Measurements from ENCODE around the gene AREL1.
"Not testable (repeated sequence)": the region's sequence is repeated elsewhere in the genome, so short reads cannot be mapped to it uniquely, and the experiment has no call there.

The AREL1 gene

GRCh38 chr14:74712499-74713394 lies at the start of gene AREL1, which contains the start of gene FCF1:
TSS of gene AREL1 (minus strand) at chr14:74713080. CDS start at chr14:74685615, 27,465 bp downstream.
TSS of gene FCF1 (plus strand) at chr14:74713144. CDS start at chr14:74713198, 54 bp downstream.
- DNase-seq (ENCODE audit: low read depth, low spot score): peak; percentile 87
- peak within 1 kb of the TSS; percentile 95 for H3K4me3 ChIP-seq (ENCODE audit: low read depth, low read length)
- in situ Hi-C loops (cut with HindIII; ENCODE audit: low sequenced_read_pairs): no loop called here
- TF ChIP-seq CTCF (IDR thresholded peaks at IDR 0.05; ENCODE audit: low read depth, low read length): no peak

- in situ Hi-C loops (cut with HindIII; ENCODE audit: low sequenced_read_pairs); DNase-seq (ENCODE audit: low read depth, low spot score); H3K4me3 ChIP-seq (ENCODE audit: low read depth, low read length): not testable (repeated sequence)
These were observed 45.6 kb upstream of the AREL1 start for GRCh38 chr14:74758505-74758904.

- H3K4me3 ChIP-seq (ENCODE audit: low read depth, low read length): no peak overlapping the region
- no peak for TF ChIP-seq CTCF (IDR thresholded peaks at IDR 0.05; ENCODE audit: low read depth, low read length)
- in situ Hi-C loops (cut with HindIII; ENCODE audit: low sequenced_read_pairs): no loop called here
- DNase-seq (ENCODE audit: low read depth, low spot score): no peak
These were observed 43.4 kb upstream of the AREL1 start for GRCh38 chr14:74756326-74756725.

GRCh38 chr14:74754899-74755298 lies 42.0 kb upstream of the AREL1 start:
- in situ Hi-C loops (cut with HindIII; ENCODE audit: low sequenced_read_pairs): no loop called here
- H3K4me3 ChIP-seq (ENCODE audit: low read depth, low read length): no peak overlapping the region
- DNase-seq (ENCODE audit: low read depth, low spot score): no peak
- TF ChIP-seq CTCF (IDR thresholded peaks at IDR 0.05; ENCODE audit: low read depth, low read length): no peak

- TF ChIP-seq CTCF (IDR thresholded peaks at IDR 0.05; ENCODE audit: low read depth, low read length): no peak
- in situ Hi-C loops (cut with HindIII; ENCODE audit: low sequenced_read_pairs): no loop called here
- H3K4me3 ChIP-seq (ENCODE audit: low read depth, low read length): no peak overlapping the region
- no peak for DNase-seq (ENCODE audit: low read depth, low spot score)
These were observed 41.3 kb upstream of the AREL1 start for GRCh38 chr14:74754157-74754556.

- in situ Hi-C loops (cut with HindIII; ENCODE audit: low sequenced_read_pairs): no loop called here
- TF ChIP-seq CTCF (IDR thresholded peaks at IDR 0.05; ENCODE audit: low read depth, low read length): no peak
These were observed 34.4 kb upstream of the AREL1 start for GRCh38 chr14:74747237-74747636.

GRCh38 chr14:74739293-74740030 lies 26.6 kb upstream of the AREL1 start:
- H3K4me3 ChIP-seq (ENCODE audit: low read depth, low read length): no peak overlapping the region
- no peak for DNase-seq (ENCODE audit: low read depth, low spot score)
- in situ Hi-C loops (cut with HindIII; ENCODE audit: low sequenced_read_pairs): no loop called here
- TF ChIP-seq CTCF (IDR thresholded peaks at IDR 0.05; ENCODE audit: low read depth, low read length): no peak

More at GRCh38 chr14:74747237-74747636, 34.4 kb upstream of the AREL1 start:
- no peak for DNase-seq (ENCODE audit: low read depth, low spot score)
- H3K4me3 ChIP-seq (ENCODE audit: low read depth, low read length): no peak overlapping the region

Measured in astrocyte of the spinal cord (primary cell).